ENCODE data around the gene MED26. TPM values are rescaled to one million over a fixed set of nuclear protein-coding genes. Genes with fewer than 3 reads are reported as not detected.
"Not testable (repeated sequence)": the region's sequence is repeated elsewhere in the genome, so short reads cannot be mapped to it uniquely, and the experiment has no call there.

MED26 gene
- total RNA-seq, 1 donor from 2014 or later: 13.3 TPM

DNA sequence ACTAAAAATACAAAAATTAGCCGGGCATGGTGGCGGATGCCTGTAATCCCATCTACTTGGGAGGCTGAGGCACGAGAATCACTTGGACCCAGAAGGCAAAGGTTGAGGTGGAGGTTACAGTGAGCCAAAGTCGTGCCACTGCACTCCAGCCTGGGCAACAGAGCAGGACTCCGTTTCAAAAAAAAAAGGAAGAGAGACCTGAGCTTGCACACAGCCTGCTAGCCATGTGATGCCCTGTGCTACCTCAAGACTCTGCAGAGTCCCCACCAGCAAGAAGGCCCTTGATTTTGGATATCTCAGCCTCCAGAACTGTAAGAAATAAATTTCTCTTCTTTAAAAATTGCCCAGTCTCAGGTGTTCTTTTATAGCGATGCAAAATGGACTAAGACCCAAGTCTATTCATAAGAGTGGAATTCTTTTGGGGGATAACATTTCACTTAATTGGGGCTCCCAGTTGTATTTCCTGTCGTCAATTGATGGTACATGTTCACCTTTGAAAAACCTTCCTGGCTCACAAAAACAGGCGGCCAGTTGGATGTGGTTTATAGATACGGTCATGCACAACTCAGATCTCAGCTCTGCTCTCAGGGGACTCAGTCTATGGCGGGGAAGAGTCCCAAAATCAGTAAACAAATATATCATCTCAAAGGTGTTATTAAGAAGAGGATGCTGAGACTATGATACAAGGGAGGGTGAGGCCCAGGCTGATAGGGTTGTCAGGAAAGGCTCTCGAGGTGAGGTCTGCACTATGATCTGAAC lies 83.4 kb downstream of the MED26 start:
- H3K9me3 Mint-ChIP-seq (ENCODE audit: unreplicated experiment): no peaks in the 10 kb centered on the region
- DNase-seq (ENCODE audit: low spot score): no peak
- no peak overlapping the region for H3K4me3 Mint-ChIP-seq (ENCODE audit: unreplicated experiment)
- H3K4me1 Mint-ChIP-seq (ENCODE audit: unreplicated experiment): peaks cover 22% of the 10 kb centered on the region
- peaks cover 2% of the 10 kb centered on the region for H3K27me3 Mint-ChIP-seq (ENCODE audit: unreplicated experiment)
- peaks cover 7% of the 10 kb centered on the region for H3K36me3 Mint-ChIP-seq (ENCODE audit: low read depth, unreplicated experiment)
- peak overlapping the region; percentile 54 for H3K27ac Mint-ChIP-seq (ENCODE audit: unreplicated experiment)
- TF ChIP-seq, protein P1, sequence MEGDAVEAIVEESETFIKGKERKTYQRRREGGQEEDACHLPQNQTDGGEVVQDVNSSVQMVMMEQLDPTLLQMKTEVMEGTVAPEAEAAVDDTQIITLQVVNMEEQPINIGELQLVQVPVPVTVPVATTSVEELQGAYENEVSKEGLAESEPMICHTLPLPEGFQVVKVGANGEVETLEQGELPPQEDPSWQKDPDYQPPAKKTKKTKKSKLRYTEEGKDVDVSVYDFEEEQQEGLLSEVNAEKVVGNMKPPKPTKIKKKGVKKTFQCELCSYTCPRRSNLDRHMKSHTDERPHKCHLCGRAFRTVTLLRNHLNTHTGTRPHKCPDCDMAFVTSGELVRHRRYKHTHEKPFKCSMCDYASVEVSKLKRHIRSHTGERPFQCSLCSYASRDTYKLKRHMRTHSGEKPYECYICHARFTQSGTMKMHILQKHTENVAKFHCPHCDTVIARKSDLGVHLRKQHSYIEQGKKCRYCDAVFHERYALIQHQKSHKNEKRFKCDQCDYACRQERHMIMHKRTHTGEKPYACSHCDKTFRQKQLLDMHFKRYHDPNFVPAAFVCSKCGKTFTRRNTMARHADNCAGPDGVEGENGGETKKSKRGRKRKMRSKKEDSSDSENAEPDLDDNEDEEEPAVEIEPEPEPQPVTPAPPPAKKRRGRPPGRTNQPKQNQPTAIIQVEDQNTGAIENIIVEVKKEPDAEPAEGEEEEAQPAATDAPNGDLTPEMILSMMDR (IDR thresholded peaks at IDR 0.05; ENCODE audit: unreplicated experiment): no peak

GRCh38 chr19:16543734-16544133 lies 84.3 kb downstream of the MED26 start:
- DNase-seq (ENCODE audit: low spot score); H3K27me3 Mint-ChIP-seq (ENCODE audit: unreplicated experiment); H3K9me3 Mint-ChIP-seq (ENCODE audit: unreplicated experiment): not testable (repeated sequence)
- Mint-ChIP-seq H3K36me3 (ENCODE audit: low read depth, unreplicated experiment) (peaks cover 12% of the 10 kb centered on the region), H3K4me3 (ENCODE audit: unreplicated experiment) (peak overlapping the region; percentile 96), H3K4me1 (ENCODE audit: unreplicated experiment) (peaks cover 24% of the 10 kb centered on the region), H3K27ac (ENCODE audit: unreplicated experiment) (peak overlapping the region; percentile 93)

DNA sequence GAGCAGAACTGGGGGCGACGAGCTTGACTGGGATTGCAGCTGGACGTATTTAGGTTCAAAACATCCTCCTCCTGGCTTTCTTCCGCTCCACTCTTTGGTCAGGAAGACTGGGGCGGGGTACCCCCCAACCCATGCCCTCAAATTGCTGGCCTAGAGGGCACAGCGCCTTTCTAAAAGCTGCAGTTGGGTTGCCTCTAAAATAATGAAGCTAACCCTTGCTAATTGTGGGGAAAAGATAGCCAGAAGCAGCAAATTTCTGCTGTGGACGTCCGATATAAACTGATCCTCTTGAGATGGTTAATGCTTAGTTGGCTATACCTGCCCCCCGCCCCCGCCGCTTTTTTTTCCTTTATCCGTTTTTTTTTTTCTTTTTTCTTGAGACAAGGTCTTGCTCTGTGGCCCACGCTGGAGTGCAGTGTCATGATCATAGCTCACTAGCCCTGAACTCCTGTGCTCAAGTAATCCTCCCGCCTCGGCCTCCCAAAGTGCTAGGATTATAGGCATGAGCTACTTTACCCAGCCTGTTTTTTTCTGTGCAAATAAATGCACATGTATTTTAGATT lies 85.0 kb downstream of the MED26 start:
- TF ChIP-seq, protein P1 (IDR thresholded peaks at IDR 0.05; ENCODE audit: unreplicated experiment): no peak
- peaks cover 24% of the 10 kb centered on the region for H3K4me1 Mint-ChIP-seq (ENCODE audit: unreplicated experiment)
- H3K27me3 Mint-ChIP-seq (ENCODE audit: unreplicated experiment): peaks cover 8% of the 10 kb centered on the region
- no peak for DNase-seq (ENCODE audit: low spot score)
- H3K9me3 Mint-ChIP-seq (ENCODE audit: unreplicated experiment): no peaks in the 10 kb centered on the region
- H3K4me3 Mint-ChIP-seq (ENCODE audit: unreplicated experiment): peak overlapping the region; percentile 96
- H3K36me3 Mint-ChIP-seq (ENCODE audit: low read depth, unreplicated experiment): peaks cover 18% of the 10 kb centered on the region
- H3K27ac Mint-ChIP-seq (ENCODE audit: unreplicated experiment): peak overlapping the region; percentile 93

- H3K9me3 Mint-ChIP-seq (ENCODE audit: unreplicated experiment): no peaks in the 10 kb centered on the region
- peak; percentile 92 for DNase-seq (ENCODE audit: low spot score)
- H3K4me3 Mint-ChIP-seq (ENCODE audit: unreplicated experiment): peak within 1 kb of the TSS; percentile 96
- H3K36me3 Mint-ChIP-seq (ENCODE audit: low read depth, unreplicated experiment): peaks cover 25% of the 10 kb centered on the region
- TF ChIP-seq, protein P1 (IDR thresholded peaks at IDR 0.05; ENCODE audit: unreplicated experiment): no peak
- H3K4me1 Mint-ChIP-seq (ENCODE audit: unreplicated experiment): peaks cover 24% of the 10 kb centered on the region
- peak within 1 kb of the TSS; percentile 93 for H3K27ac Mint-ChIP-seq (ENCODE audit: unreplicated experiment)
- H3K27me3 Mint-ChIP-seq (ENCODE audit: unreplicated experiment): peaks cover 9% of the 10 kb centered on the region
These were observed 85.7 kb downstream of the MED26 start, which contains the start of gene CHERP for GRCh38 chr19:16542045-16542909. Gene CHERP (minus strand): TSS chr19:16542437. CDS start chr19:16542378, 59 bp downstream.

DNA sequence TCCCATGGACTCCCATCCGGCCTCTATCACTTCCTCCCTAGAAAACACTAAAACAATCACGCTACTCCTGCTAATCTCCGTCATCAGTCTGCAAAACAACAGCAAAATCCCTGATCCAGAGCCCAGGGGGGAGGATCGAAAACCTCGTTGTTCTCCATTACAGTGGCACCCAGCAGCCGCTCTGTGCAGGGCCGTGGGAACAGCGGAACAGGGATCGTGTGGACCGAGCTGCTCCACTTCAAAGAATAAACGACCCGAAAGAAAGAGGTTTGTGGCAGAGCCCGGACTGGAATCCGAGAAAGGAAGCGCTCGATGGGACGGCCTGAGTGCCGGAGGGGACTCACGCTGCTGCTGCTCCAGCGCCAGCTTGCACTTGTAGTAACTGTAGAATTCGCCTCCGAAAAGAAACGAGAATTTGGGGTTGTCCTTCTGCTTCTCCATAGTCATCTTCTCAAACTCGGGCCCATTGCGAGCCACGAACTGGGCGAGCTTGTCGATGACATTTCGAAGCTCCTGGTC lies 86.4 kb downstream of the MED26 start:
- Mint-ChIP-seq H3K4me1 (ENCODE audit: unreplicated experiment) (peaks cover 24% of the 10 kb centered on the region), H3K36me3 (ENCODE audit: low read depth, unreplicated experiment) (peaks cover 26% of the 10 kb centered on the region)
- DNase-seq (ENCODE audit: low spot score): peak; percentile 38

More for the DNA sequence above, 86.4 kb downstream of the MED26 start:
- TF ChIP-seq, protein P1 (IDR thresholded peaks at IDR 0.05; ENCODE audit: unreplicated experiment): no peak
- peaks cover 11% of the 10 kb centered on the region for H3K27me3 Mint-ChIP-seq (ENCODE audit: unreplicated experiment)
- H3K9me3 Mint-ChIP-seq (ENCODE audit: unreplicated experiment): no peaks in the 10 kb centered on the region
- peak overlapping the region; percentile 90 for H3K27ac Mint-ChIP-seq (ENCODE audit: unreplicated experiment)
- H3K4me3 Mint-ChIP-seq (ENCODE audit: unreplicated experiment): peak overlapping the region; percentile 92

Data from endothelial cell (in vitro differentiated cells).